Activated CD8-positive, alpha-beta memory T cell treated with anti-CD3 and anti-CD28 coated beads, Interleukin-2, amount 50 U/mL, for 4 hours (primary cell): ENCODE measurements around the gene DDC.
"Not testable (repeated sequence)": the region's sequence is repeated elsewhere in the genome, so short reads cannot be mapped to it uniquely, and the experiment has no call there.

ENCODE experiments used
- DNase-seq: peaks from one replicate; pipeline ENCODE4 v3.0.0-alpha.2; 2020

The DDC gene

DNA sequence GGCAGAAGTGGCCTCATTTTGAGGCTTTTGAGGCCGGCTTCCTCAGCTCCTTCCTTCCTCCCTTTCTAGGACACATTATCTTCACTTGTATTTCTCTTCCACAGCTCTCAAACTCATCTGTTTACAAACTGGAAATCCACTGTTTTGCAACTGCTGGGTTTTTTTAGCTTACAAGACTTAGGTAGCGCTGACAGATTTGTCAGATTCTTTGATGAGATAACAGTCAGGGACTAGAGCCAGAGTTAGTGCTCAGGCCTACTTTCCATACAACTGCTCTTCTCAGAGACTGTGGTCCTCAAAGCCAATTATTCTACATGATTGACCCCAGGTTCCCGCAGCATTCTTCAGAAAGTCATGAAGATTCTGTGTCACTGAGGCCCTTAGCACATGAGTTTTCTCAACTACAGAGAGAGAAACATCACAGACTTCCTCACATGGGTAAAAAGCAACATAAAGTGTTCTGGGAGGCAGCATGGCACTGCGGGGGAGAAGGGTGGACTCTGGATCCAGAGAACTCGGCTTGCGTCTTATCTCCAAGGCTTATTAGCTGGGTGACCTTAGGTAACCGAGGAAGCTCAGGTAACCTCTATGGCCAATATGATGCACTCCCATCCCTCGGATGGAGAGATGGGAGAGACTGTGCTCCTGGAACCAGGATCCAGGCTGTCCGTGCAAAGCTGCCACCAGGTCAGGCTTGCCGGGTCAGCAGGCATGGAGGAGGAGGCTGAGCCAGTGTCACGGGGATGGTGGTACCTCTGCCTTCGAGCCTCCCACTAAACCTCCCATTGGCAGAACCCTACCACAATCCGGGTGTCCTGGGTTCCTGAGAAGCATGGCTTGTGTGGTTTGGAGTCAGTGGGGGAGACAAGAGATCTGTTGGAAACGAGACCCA, 10.5 kb downstream of the DDC start:
- DNase-seq: no peak

DNA sequence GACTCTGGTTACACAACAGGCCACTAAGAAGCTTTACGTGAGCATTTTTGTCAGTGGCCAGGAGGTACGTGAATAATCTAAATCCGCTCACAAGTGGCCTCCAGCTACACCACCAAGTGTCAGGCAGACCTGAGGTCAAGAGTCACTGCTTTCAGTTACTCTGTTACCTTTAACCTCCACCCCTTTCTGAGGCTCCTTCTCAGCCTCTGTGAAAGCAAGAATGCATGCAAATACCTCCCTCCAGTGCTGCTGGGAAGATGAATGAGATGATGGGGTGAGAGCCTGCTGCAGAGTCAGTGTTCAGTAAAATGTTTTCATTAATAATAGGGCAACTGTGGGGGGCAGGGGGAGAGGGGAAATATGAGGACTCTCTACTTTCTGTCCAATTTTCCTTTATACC, 11.2 kb downstream of the DDC start:
- DNase-seq: no peak

GRCh38 chr7:50552921-50553320, 12.3 kb downstream of the DDC start:
- DNase-seq: no peak

DNA sequence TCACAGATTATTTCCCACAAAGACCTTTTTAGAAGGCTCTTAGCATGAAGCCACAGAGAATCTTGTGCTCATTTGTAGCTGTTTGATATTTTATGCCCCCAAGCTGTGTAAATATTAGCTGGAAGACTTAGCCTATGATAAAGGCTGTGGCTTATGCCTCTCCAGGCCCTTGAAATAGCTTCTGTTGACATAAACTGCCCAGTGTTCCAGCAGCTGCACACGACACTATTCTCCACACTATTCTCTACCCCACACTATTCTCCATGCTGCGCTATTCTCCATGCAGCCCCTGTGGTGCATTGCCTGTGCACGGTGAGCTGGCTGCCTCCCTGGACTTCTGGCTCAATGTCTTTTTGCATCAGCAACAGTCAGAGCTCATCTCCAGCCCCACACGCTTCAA, 13.1 kb downstream of the DDC start:
- DNase-seq: no peak

- DNase-seq: not testable (repeated sequence)
Measured at GRCh38 chr7:50545613-50546012, 19.6 kb downstream of the DDC start.

GRCh38 chr7:50544992-50545391, 20.2 kb downstream of the DDC start:
- DNase-seq: no peak

- no peak for DNase-seq
Measured at GRCh38 chr7:50543776-50544442, 21.3 kb downstream of the DDC start.

DNA sequence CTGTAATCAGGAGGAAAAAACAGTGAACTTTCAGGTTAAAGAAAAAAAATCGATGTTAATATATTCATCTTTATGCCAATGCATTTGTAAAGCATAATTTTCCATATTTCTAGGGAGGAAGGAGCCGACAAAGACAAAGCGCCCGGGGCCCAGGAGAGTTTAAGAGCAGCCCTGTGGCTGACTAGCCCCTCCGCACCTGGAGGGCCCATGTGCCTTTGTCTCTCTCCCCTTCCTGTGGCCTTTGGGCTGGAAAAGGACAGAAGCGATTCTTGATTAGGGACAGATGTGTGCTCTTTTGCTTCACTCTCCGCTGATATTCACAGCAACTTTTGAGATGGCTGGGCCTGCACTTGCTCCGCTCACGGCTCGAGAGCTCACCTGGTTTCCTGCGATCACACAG, 23.1 kb downstream of the DDC start:
- DNase-seq: no peak

DNA sequence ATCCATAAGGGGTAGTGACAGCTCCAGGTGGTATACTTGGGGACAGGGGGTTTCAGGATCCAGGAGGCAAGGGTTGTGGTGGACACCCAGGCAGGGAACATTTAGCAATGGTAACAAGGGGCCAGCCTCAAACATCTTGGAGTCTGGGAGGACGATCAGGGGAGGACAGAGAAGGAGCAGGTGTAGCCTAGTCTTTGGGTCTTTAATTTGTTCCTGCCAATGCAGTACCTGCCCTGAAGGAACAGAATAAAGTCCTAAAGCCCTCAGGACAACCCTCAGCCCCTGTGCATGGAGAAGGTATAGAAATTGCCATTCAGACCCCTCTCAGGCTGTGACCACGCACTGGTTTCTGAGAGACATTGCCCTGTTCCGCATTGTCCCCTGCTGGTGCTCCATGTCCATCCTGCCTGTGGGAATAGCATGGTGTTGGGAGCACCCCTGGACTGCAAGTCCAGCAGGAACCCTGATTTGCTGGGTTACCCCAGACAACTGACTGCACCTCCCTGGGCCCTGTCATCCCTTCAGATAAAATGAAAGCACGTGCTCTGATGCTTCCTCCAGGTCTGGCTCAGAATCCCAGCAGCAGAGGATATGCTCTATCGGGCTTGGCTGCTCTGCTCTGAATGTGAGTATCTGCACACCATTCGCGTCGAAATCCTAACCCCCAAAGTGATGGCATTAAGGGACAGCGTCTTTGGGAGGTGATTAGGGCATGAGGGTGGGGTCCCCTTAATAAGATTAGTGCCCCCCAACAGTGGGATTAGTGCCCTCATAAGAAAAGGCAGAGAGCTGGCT, 24.2 kb downstream of the DDC start:
- no peak for DNase-seq

DNA sequence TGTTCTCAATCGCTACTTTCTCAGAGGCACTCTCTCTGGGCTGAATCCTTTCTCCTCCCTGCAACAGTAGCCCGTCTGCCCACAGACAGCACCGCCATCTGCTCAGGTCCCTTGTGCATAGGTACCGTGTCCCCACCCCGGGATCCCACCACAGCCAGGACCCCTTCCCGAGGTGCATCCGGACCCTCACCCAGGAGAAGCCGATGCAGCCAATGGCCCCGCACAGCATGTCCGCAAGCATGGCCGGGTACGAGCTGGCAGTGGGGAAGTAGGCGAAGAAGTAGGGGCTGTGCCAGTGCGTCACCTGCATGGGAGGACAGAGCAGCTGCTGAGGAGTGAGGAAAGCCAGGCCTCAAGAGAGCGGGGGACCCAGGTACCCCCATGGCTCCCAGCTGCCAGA, 25.5 kb downstream of the DDC start:
- no peak for DNase-seq

- DNase-seq: no peak
Measured at GRCh38 chr7:50538478-50538877, 26.7 kb downstream of the DDC start.

DNA sequence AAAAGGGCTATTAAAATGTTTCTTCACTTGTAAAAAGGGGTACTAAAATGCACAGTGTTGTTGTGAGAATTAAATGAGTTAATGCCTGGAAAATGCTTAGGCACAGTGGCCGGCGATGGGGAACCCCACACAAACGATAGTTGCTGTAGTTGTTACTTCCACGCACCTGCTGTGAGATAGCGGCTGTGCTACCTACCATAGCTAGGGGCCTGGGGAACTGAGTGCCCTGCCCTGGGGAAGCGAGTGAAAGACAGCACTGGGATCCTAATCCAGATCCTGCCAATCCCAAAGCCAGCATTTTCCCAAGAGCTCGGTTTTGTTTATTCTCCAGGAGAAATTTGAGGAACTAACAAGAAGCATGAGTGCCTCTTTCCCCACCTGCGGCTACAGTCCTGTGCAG, 27.8 kb downstream of the DDC start:
- no peak for DNase-seq

GRCh38 chr7:50535291-50535711, 29.9 kb downstream of the DDC start:
- not testable (repeated sequence) for DNase-seq

DNA sequence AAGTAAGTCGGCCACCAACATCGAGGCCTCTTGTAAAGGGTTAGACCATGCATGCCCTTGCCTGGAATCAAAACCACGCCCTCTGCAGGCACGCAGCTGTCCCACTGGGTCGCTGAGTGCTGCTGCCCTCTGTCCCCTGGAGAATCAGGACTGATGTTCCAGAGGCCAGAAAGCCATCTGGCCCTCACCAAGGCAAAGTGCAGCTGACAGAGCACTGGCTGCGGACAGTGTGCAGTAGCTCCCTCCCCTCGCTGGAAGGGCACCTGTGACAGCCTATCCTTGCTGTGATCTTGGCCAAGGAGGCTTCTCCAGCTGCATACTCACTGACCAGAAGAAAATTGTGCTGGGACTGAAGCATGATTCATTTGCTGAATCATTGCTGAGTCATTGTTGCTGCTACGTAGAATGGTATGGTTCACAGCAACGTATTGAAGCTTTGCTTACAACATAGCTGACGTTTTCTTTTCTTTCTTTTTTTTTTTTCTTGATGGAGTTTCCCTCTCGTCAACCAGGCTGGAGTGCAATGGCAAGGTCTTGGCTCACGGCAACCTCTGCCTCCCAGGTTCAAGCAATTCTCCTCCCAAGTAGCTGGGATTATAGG, 30.4 kb downstream of the DDC start:
- DNase-seq: no peak

GRCh38 chr7:50533866-50534265, 31.3 kb downstream of the DDC start:
- DNase-seq: no peak

GRCh38 chr7:50531928-50532327, 33.3 kb downstream of the DDC start:
- DNase-seq: no peak

- DNase-seq: no peak
Measured at GRCh38 chr7:50531401-50531911, 33.7 kb downstream of the DDC start.

- no peak for DNase-seq
Measured at GRCh38 chr7:50530766-50531165, 34.4 kb downstream of the DDC start.

- DNase-seq: no peak
Measured at GRCh38 chr7:50529093-50529862, 35.9 kb downstream of the DDC start.

- DNase-seq: no peak
Measured at GRCh38 chr7:50528266-50529092, 36.7 kb downstream of the DDC start.

GRCh38 chr7:50519350-50519749, 45.9 kb downstream of the DDC start:
- DNase-seq: not testable (repeated sequence)
